WTC11 (cell line): ENCODE data around the gene GALNT2. TPM values are rescaled to one million over a fixed set of nuclear protein-coding genes. Genes with fewer than 3 reads are reported as not detected.
A peak's percentile ranks its signal among the peaks of the same experiment; 100 is the strongest.

Experiments used
- ATAC-seq: fragments of 200-7000 bp; cut with Tn5 transposase; 2 replicates; pipeline ENCODE4 v1.10.0; 2021; ENCODE audit warnings: mild to moderate bottlenecking, moderate library complexity
- CTCF ChIA-PET: fragments of 300-600 bp; sonication (Branson Sonifier 250); formaldehyde crosslinking; loops from one replicate; lab custom pipeline; 2021; ENCODE audit warnings: antibody characterized with exemption; lab: Charles Lee
- POLR2A ChIA-PET: fragments of 350-600 bp; sonication (Branson Sonifier 250); formaldehyde crosslinking; loops from one replicate; lab custom pipeline; 2021; ENCODE audit warnings: antibody characterized with exemption; lab: Charles Lee
- DNase-seq: peaks from one replicate; pipeline ENCODE4 v3.0.0; 2021; ENCODE audit warnings: low spot score
- H3K27ac Mint-ChIP-seq: 2 replicates; pipeline ENCODE4 v1.8.0; 2021; ENCODE audit warnings: mixed read lengths
- H3K27me3 Mint-ChIP-seq: 2 replicates; pipeline ENCODE4 v1.8.0; 2021; ENCODE audit warnings: low read depth, mild to moderate bottlenecking, moderate library complexity, mixed read lengths
- H3K36me3 Mint-ChIP-seq: 2 replicates; pipeline ENCODE4 v1.8.0; 2021; ENCODE audit warnings: mixed read lengths
- H3K4me1 Mint-ChIP-seq: 2 replicates; pipeline ENCODE4 v1.8.0; 2022; ENCODE audit warnings: mixed read lengths
- H3K4me3 Mint-ChIP-seq: 2 replicates; pipeline ENCODE4 v1.8.0; 2021; ENCODE audit warnings: mild to moderate bottlenecking, moderate library complexity, mixed read lengths
- H3K9me3 Mint-ChIP-seq: 2 replicates; pipeline ENCODE4 v1.8.0; 2021; ENCODE audit warnings: mixed read lengths
- ATF3 ChIP-seq: sonication (generic); formaldehyde crosslinking; conservative IDR thresholded peaks from 2 replicates; pipeline ENCODE4 v1.8.1; 2022; ENCODE audit warnings: mild to moderate bottlenecking, missing genetic modification reagents
- CREB1 ChIP-seq: sonication (generic); formaldehyde crosslinking; IDR thresholded peaks from 2 replicates; pipeline ENCODE4 v1.8.0; 2023; ENCODE audit warnings: mild to moderate bottlenecking, missing genetic modification reagents
- CREM ChIP-seq: sonication (generic); formaldehyde crosslinking; IDR thresholded peaks from 2 replicates; pipeline ENCODE4 v1.8.1; 2022; ENCODE audit warnings: mild to moderate bottlenecking, missing genetic modification reagents, moderate library complexity
- CTCF ChIP-seq: fragments of 200-600 bp; IDR thresholded peaks from 2 replicates; pipeline ENCODE4 v1.8.0; 2022; ENCODE audit warnings: antibody characterized with exemption
- FOXP1 ChIP-seq: sonication (generic); formaldehyde crosslinking; IDR thresholded peaks from 2 replicates; pipeline ENCODE4 v1.8.0; 2022; ENCODE audit warnings: missing genetic modification reagents, mild to moderate bottlenecking, moderate library complexity, borderline replicate concordance
- MXD4 ChIP-seq: fragments of 250-450 bp; sonication (Bioruptor Pico); IDR thresholded peaks from 2 replicates; pipeline ENCODE4 v1.8.0; 2021; ENCODE audit warnings: mild to moderate bottlenecking, moderate library complexity, borderline replicate concordance
- NR1H2 ChIP-seq: sonication (generic); formaldehyde crosslinking; IDR thresholded peaks from 2 replicates; pipeline ENCODE4 v1.9.0; 2021; ENCODE audit warnings: mild to moderate bottlenecking, moderate library complexity, missing genetic modification reagents
- OVOL2 ChIP-seq: fragments of 250-450 bp; sonication (Bioruptor Pico); IDR thresholded peaks from 2 replicates; pipeline ENCODE4 v1.9.0; 2021; ENCODE audit warnings: mild to moderate bottlenecking, borderline replicate concordance
- SOX15 ChIP-seq: fragments of 250-450 bp; sonication (Bioruptor Pico); IDR thresholded peaks from 2 replicates; pipeline ENCODE4 v1.9.0; 2021; ENCODE audit warnings: mild to moderate bottlenecking
- STAT6 ChIP-seq: sonication (generic); formaldehyde crosslinking; conservative IDR thresholded peaks from 2 replicates; pipeline ENCODE4 v1.8.1; 2023; ENCODE audit warnings: mild to moderate bottlenecking, low read depth, missing genetic modification reagents, moderate library complexity
- TP53 ChIP-seq: sonication (generic); formaldehyde crosslinking; IDR thresholded peaks from 2 replicates; pipeline ENCODE4 v1.8.1; 2023; ENCODE audit warnings: mild to moderate bottlenecking, missing genetic modification reagents
- USF1 ChIP-seq: sonication (generic); formaldehyde crosslinking; IDR thresholded peaks from 2 replicates; pipeline ENCODE4 v1.8.0; 2022; ENCODE audit warnings: mild to moderate bottlenecking, missing genetic modification reagents
- ZNF121 ChIP-seq: sonication (generic); formaldehyde crosslinking; IDR thresholded peaks from 2 replicates; pipeline ENCODE4 v1.8.0; 2023; ENCODE audit warnings: missing genetic modification reagents
- ZNF263 ChIP-seq: sonication (generic); formaldehyde crosslinking; IDR thresholded peaks from 2 replicates; pipeline ENCODE4 v1.8.1; 2022; ENCODE audit warnings: low read depth, mild to moderate bottlenecking, moderate library complexity, missing genetic modification reagents
- ZNF416 ChIP-seq: fragments of 250-450 bp; sonication (Bioruptor Pico); IDR thresholded peaks from 2 replicates; pipeline ENCODE4 v1.9.0; 2021; ENCODE audit warnings: mild to moderate bottlenecking, inconsistent platforms
- total RNA-seq: library from RNA; stranded (reverse); gene quantifications from 3 replicates; pipeline ENCODE4 v1.2.3, GENCODE V29; 2021
- TF ChIP-seq, protein P1 (sequence below): sonication (generic); formaldehyde crosslinking; IDR thresholded peaks from 2 replicates; pipeline ENCODE4 v1.8.1; 2022; ENCODE audit warnings: missing genetic modification reagents, borderline replicate concordance
- TF ChIP-seq, protein P2 (sequence below): sonication (generic); formaldehyde crosslinking; IDR thresholded peaks from 2 replicates; pipeline ENCODE4 v1.8.0; 2023; ENCODE audit warnings: missing genetic modification reagents
- TF ChIP-seq, protein P3 (sequence below): sonication (generic); formaldehyde crosslinking; IDR thresholded peaks from 2 replicates; pipeline ENCODE4 v1.8.1; 2023; ENCODE audit warnings: mild to moderate bottlenecking, moderate library complexity, missing genetic modification reagents

GALNT2 gene
- total RNA-seq, 1 experiment from 2014 or later, result 74.8 TPM

DNA sequence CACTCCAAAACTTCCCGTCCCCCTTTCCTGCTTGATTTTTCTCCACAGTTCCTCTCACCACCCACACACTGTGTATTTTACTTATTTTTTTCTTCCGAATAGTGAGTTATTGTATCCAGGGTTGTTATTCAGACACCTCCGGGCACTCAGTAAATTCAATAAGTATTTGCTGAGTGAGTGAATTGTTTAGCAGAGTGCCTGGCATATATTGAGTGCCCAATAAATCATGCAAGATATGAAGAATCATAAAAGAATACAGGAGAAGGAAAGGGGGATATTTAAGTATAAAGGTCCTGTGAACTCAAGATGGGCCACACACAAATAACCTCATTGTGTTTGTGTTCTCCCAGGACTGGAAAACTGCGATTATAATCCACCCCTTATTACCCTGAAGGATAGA is 139.9 kb downstream of the GALNT2 start:
- Mint-ChIP-seq H3K4me3 (no peak overlapping the region), H3K4me1 (peaks cover 14% of the 10 kb centered on the region)
- TF ChIP-seq MXD4 (no peak), ZNF263 (CRISPR knock-in tag) (no peak), OVOL2 (CRISPR knock-in tag) (no peak), STAT6 (CRISPR knock-in tag) (no peak), CREM (CRISPR knock-in tag) (no peak), ATF3 (no peak), CREB1 (no peak), ZNF416 (CRISPR knock-in tag) (no peak), TP53 (CRISPR knock-in tag) (no peak)
- TF ChIP-seq, protein P1, sequence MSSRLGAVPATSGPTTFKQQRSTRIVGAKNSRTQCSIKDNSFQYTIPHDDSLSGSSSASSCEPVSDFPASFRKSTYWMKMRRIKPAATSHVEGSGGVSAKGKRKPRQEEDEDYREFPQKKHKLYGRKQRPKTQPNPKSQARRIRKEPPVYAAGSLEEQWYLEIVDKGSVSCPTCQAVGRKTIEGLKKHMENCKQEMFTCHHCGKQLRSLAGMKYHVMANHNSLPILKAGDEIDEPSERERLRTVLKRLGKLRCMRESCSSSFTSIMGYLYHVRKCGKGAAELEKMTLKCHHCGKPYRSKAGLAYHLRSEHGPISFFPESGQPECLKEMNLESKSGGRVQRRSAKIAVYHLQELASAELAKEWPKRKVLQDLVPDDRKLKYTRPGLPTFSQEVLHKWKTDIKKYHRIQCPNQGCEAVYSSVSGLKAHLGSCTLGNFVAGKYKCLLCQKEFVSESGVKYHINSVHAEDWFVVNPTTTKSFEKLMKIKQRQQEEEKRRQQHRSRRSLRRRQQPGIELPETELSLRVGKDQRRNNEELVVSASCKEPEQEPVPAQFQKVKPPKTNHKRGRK (CRISPR knock-in tag), result no peak
- TF ChIP-seq, protein P2, sequence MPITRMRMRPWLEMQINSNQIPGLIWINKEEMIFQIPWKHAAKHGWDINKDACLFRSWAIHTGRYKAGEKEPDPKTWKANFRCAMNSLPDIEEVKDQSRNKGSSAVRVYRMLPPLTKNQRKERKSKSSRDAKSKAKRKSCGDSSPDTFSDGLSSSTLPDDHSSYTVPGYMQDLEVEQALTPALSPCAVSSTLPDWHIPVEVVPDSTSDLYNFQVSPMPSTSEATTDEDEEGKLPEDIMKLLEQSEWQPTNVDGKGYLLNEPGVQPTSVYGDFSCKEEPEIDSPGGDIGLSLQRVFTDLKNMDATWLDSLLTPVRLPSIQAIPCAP (CRISPR knock-in tag), result no peak

DNA sequence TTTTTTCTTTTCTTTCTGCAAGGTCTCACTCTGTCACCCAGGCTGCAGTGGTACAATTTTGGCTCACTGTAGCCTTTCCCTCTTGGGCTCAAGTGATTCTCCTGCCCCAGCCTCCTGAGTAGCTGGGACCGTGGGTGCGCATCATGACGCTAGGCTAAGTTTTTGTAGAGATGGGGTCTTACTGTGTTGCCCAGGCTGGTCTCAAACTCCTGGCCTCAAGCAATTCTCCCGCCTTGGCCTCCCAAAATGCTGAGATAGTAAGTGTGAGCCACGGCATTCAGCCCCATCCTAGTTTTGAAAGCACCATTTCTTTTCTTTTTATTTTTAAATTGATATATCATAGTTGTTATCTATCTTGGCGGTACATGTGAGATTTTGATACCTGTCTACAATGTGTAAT is 140.6 kb downstream of the GALNT2 start:
- no peaks in the 10 kb centered on the region for H3K27me3 Mint-ChIP-seq
- TF ChIP-seq USF1 (no peak), ZNF121 (CRISPR knock-in tag) (peak; percentile 76; the same call in 1 of the 2 replicates)
- ChIA-PET POLR2A (no interaction called here), CTCF (no interaction called here)
- H3K27ac Mint-ChIP-seq, result no peak overlapping the region
- H3K4me3 Mint-ChIP-seq, result no peak overlapping the region
- DNase-seq, result no peak
- H3K4me1 Mint-ChIP-seq, result peaks cover 14% of the 10 kb centered on the region
- ATAC-seq, result no peak
- peaks cover 12% of the 10 kb centered on the region for H3K36me3 Mint-ChIP-seq
- no peaks in the 10 kb centered on the region for H3K9me3 Mint-ChIP-seq

More for the DNA sequence above, 139.9 kb downstream of the GALNT2 start:
- Mint-ChIP-seq H3K9me3 (no peaks in the 10 kb centered on the region), H3K27me3 (no peaks in the 10 kb centered on the region), H3K27ac (no peak overlapping the region), H3K36me3 (peaks cover 12% of the 10 kb centered on the region)
- CTCF ChIA-PET, result no interaction called here
- ATAC-seq (no peak), DNase-seq (no peak)
- POLR2A ChIA-PET, result no interaction called here

DNA sequence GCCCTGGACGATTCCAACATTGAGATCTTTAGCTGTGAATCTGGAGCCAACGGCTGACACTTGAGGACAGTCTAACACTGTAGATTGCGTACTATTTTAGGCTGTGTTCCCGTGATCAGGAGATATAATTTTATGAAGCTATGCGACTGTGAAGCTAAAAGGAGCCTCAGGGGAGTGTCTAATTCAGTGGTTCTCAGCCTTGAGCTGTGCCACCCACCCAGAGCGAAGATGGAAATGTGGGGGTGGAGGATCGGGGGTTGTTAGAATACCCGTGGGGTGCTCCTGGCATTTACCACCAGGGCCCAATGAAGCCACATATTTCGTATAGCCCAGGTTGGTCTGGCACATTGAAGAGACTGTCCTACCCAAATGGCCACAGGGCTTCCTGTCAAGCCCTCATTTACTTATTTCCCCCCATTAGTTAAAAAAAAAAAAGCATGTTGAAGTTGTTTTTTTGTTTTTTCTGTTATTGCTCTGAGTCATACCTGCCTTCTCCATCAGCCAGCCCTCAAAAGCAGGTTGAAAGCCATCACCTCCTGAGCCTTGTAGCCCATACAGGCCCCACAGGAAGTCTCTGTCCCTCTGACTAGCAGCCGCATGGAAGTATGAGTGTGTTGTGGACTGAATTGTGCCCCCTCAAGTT is 141.7 kb downstream of the GALNT2 start:
- H3K27me3 Mint-ChIP-seq, result no peaks in the 10 kb centered on the region
- ATAC-seq (no peak), DNase-seq (no peak)
- H3K27ac Mint-ChIP-seq, result no peak overlapping the region; the same call in 1 of the 2 replicates
- H3K4me1 Mint-ChIP-seq, result peaks cover 14% of the 10 kb centered on the region
- ChIA-PET CTCF (interaction anchor here (0.8 to 1.3 kb wide), 2 partner anchors 12 to 88 kb away, joined by 3 to 6 read pairs; no protein-coding TSS in a partner anchor), POLR2A (no interaction called here)
- H3K9me3 Mint-ChIP-seq, result no peaks in the 10 kb centered on the region
- peaks cover 6% of the 10 kb centered on the region for H3K36me3 Mint-ChIP-seq
- no peak overlapping the region for H3K4me3 Mint-ChIP-seq
- TF ChIP-seq FOXP1 (CRISPR knock-in tag) (no peak), OVOL2 (CRISPR knock-in tag) (no peak), NR1H2 (CRISPR knock-in tag) (no peak), SOX15 (no peak), CREM (CRISPR knock-in tag) (no peak), CTCF (no peak)
- TF ChIP-seq, protein P3, sequence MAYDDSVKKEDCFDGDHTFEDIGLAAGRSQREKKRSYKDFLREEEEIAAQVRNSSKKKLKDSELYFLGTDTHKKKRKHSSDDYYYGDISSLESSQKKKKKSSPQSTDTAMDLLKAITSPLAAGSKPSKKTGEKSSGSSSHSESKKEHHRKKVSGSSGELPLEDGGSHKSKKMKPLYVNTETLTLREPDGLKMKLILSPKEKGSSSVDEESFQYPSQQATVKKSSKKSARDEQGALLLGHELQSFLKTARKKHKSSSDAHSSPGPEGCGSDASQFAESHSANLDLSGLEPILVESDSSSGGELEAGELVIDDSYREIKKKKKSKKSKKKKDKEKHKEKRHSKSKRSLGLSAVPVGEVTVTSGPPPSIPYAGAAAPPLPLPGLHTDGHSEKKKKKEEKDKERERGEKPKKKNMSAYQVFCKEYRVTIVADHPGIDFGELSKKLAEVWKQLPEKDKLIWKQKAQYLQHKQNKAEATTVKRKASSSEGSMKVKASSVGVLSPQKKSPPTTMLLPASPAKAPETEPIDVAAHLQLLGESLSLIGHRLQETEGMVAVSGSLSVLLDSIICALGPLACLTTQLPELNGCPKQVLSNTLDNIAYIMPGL, result no peak
